ENCODE results near the gene SYT9.

SYT9 gene

GRCh38 chr11:7480113-7480512 lies 228.4 kb downstream of the SYT9 start:
- no peak for ATAC-seq

GRCh38 chr11:7484131-7484530 lies 232.4 kb downstream of the SYT9 start:
- ATAC-seq = no peak

GRCh38 chr11:7484645-7485044 lies 232.9 kb downstream of the SYT9 start:
- ATAC-seq = no peak

- no peak for ATAC-seq
Observed at GRCh38 chr11:7485186-7486097, 233.7 kb downstream of the SYT9 start, which contains the start of gene OLFML1. Gene OLFML1 (plus strand): TSS chr11:7485506. CDS start chr11:7485876, 370 bp downstream.

GRCh38 chr11:7486098-7486780 lies 234.5 kb downstream of the SYT9 start:
- ATAC-seq = no peak

- ATAC-seq = no peak
Observed at GRCh38 chr11:7486781-7487140, 235.1 kb downstream of the SYT9 start.

- ATAC-seq = no peak
Observed at GRCh38 chr11:7487360-7487759, 235.7 kb downstream of the SYT9 start.

GRCh38 chr11:7488681-7489080 lies 237.0 kb downstream of the SYT9 start:
- ATAC-seq = no peak

- no peak for ATAC-seq
Observed at GRCh38 chr11:7489376-7489775, 237.7 kb downstream of the SYT9 start.

- ATAC-seq = no peak
Observed at GRCh38 chr11:7490054-7490453, 238.3 kb downstream of the SYT9 start.

- no peak for ATAC-seq
Observed at GRCh38 chr11:7490535-7490934, 238.8 kb downstream of the SYT9 start.

GRCh38 chr11:7492253-7492652 lies 240.5 kb downstream of the SYT9 start:
- ATAC-seq = no peak

GRCh38 chr11:7493670-7494069 lies 242.0 kb downstream of the SYT9 start:
- ATAC-seq = no peak

- ATAC-seq = no peak
Observed at GRCh38 chr11:7494086-7494745, 242.5 kb downstream of the SYT9 start.

- peak; percentile 58 to 78 for ATAC-seq
Observed at GRCh38 chr11:7495882-7496551, 244.3 kb downstream of the SYT9 start.

- no peak for ATAC-seq
Observed at GRCh38 chr11:7498193-7498592, 246.5 kb downstream of the SYT9 start.

GRCh38 chr11:7499081-7499480 lies 247.4 kb downstream of the SYT9 start:
- no peak for ATAC-seq

- no peak for ATAC-seq
Observed at GRCh38 chr11:7500251-7500650, 248.5 kb downstream of the SYT9 start.

- no peak for ATAC-seq
Observed at GRCh38 chr11:7501251-7501650, 249.5 kb downstream of the SYT9 start.

GRCh38 chr11:7501894-7502293 lies 250.2 kb downstream of the SYT9 start:
- no peak for ATAC-seq

- no peak for ATAC-seq
Observed at GRCh38 chr11:7506243-7506642, 254.5 kb downstream of the SYT9 start.

GRCh38 chr11:7508087-7508486 lies 256.4 kb downstream of the SYT9 start:
- ATAC-seq = no peak

- ATAC-seq = no peak
Observed at GRCh38 chr11:7509966-7510365, 258.3 kb downstream of the SYT9 start.
